IMR-90 (cell line): ENCODE measurements around the gene IL34. TPM values are rescaled to one million over a fixed set of nuclear protein-coding genes. Genes with fewer than 3 reads are reported as not detected.

ENCODE experiments used
- ATAC-seq: fragments of 200-7000 bp; cut with Tn5 transposase; 2 replicates; pipeline ENCODE4 v1.9.1; 2020; ENCODE audit warnings: low read depth, mild to moderate bottlenecking, moderate library complexity
- BruUV-seq: library from RNA; stranded (reverse); fragments of 400-500 nt; replicated peaks from 2 replicates; lab custom pipeline; 2021; lab: Mats Ljungman, UMichigan
- CTCF ChIA-PET: fragments of 300-600 bp; formaldehyde crosslinking; extraction: SDS; loops from one replicate; lab custom pipeline; 2021; ENCODE audit warnings: antibody characterized with exemption; lab: Yijun Ruan, JAX
- POLR2A ChIA-PET: fragments of 300-600 bp; sonication (Branson Sonifier 250); formaldehyde crosslinking; loops from one replicate; lab custom pipeline; 2022; ENCODE audit warnings: antibody characterized with exemption; ENCODE audit not compliant: unreplicated experiment; lab: Charles Lee
- DNase-seq: peaks from one replicate; pipeline ENCODE4 v3.0.0; 2013
- H2AFZ ChIP-seq: replicated peaks from 2 replicates; pipeline ENCODE3; 2013; ENCODE audit warnings: low read length, mild to moderate bottlenecking; ENCODE audit not compliant: poor library complexity
- H2AK5ac ChIP-seq: 2 replicates; pipeline ENCODE4 v1.6.1; 2013; ENCODE audit warnings: low read depth, low read length, inconsistent platforms
- H2AK9ac ChIP-seq: replicated peaks from 2 replicates; pipeline ENCODE3; 2013; ENCODE audit warnings: mild to moderate bottlenecking, low read depth, low read length, moderate library complexity; ENCODE audit not compliant: poor library complexity
- H2BK120ac ChIP-seq: 2 replicates; pipeline ENCODE4 v1.6.1; 2013; ENCODE audit warnings: low read depth, low read length, inconsistent platforms
- H2BK15ac ChIP-seq: 3 replicates; pipeline ENCODE4 v1.6.1; 2013; ENCODE audit warnings: low read depth, low read length, inconsistent platforms
- H2BK20ac ChIP-seq: 2 replicates; pipeline ENCODE4 v1.6.1; 2013; ENCODE audit warnings: low read depth, mild to moderate bottlenecking, inconsistent platforms, low read length, moderate library complexity
- H2BK5ac ChIP-seq: 2 replicates; pipeline ENCODE4 v1.6.1; 2013; ENCODE audit warnings: mild to moderate bottlenecking, low read depth, low read length, inconsistent platforms; ENCODE audit not compliant: poor library complexity, severe bottlenecking
- H3K14ac ChIP-seq: replicated peaks from 2 replicates; pipeline ENCODE4 v1.6.1; 2013; ENCODE audit warnings: low read depth, low read length, inconsistent platforms
- H3K18ac ChIP-seq: 2 replicates; pipeline ENCODE4 v1.6.1; 2013; ENCODE audit warnings: low read depth, low read length, control low read depth
- H3K23ac ChIP-seq: 2 replicates; pipeline ENCODE4 v1.6.1; 2013; ENCODE audit warnings: low read depth, low read length, inconsistent platforms
- H3K27ac ChIP-seq: 2 replicates; pipeline ENCODE4 v1.5.1; 2013; ENCODE audit warnings: mild to moderate bottlenecking, control low read depth, low read length; ENCODE audit not compliant: insufficient read depth
- H3K27me3 ChIP-seq: 2 replicates; pipeline ENCODE4 v1.6.1; 2013; ENCODE audit warnings: low read length; ENCODE audit not compliant: control insufficient read depth, insufficient read depth
- H3K36me3 ChIP-seq: 2 replicates; pipeline ENCODE4 v1.6.1; 2013; ENCODE audit warnings: low read length, mixed read lengths; ENCODE audit not compliant: control insufficient read depth, insufficient read depth
- H3K4ac ChIP-seq: 2 replicates; pipeline ENCODE4 v1.6.1; 2013; ENCODE audit warnings: low read depth, low read length, inconsistent platforms
- H3K4me1 ChIP-seq: 2 replicates; pipeline ENCODE4 v1.6.1; 2013; ENCODE audit warnings: low read length, mixed read lengths; ENCODE audit not compliant: control insufficient read depth, insufficient read depth
- H3K4me2 ChIP-seq: 2 replicates; pipeline ENCODE4 v1.6.1; 2013; ENCODE audit warnings: low read depth, mild to moderate bottlenecking, control low read depth, low read length, moderate library complexity
- H3K4me3 ChIP-seq: 2 replicates; pipeline ENCODE4 v1.5.1; 2013; ENCODE audit warnings: low read depth, mild to moderate bottlenecking, control low read depth, low read length, moderate library complexity; ENCODE audit not compliant: insufficient read depth
- H3K56ac ChIP-seq: 2 replicates; pipeline ENCODE4 v1.6.1; 2013; ENCODE audit warnings: low read length, inconsistent platforms; ENCODE audit not compliant: insufficient read depth; ENCODE audit errors: extremely low read depth
- H3K79me1 ChIP-seq, 2 experiments: 2 replicates each; pipeline ENCODE4 v1.6.1; 2013; ENCODE audit warnings: low read length in 2 of 2, inconsistent platforms in 1 of 2, low read depth in 1 of 2
- H3K9ac ChIP-seq: 2 replicates; pipeline ENCODE4 v1.6.1; 2013; ENCODE audit warnings: low read depth, low read length, control low read depth
- H3K9me1 ChIP-seq: 2 replicates; pipeline ENCODE4 v1.6.1; 2013; ENCODE audit warnings: low read length, inconsistent platforms; ENCODE audit not compliant: insufficient read depth
- H3K9me3 ChIP-seq: 2 replicates; pipeline ENCODE4 v1.6.1; 2013; ENCODE audit warnings: low read length; ENCODE audit not compliant: control insufficient read depth, insufficient read depth
- H4K20me1 ChIP-seq: 2 replicates; pipeline ENCODE4 v1.6.1; 2013; ENCODE audit warnings: low read length, inconsistent platforms; ENCODE audit not compliant: insufficient read depth
- H4K5ac ChIP-seq: 2 replicates; pipeline ENCODE4 v1.6.1; 2013; ENCODE audit warnings: mild to moderate bottlenecking, low read depth, low read length, control low read depth
- H4K8ac ChIP-seq, 2 experiments: 2 replicates each; pipeline ENCODE4 v1.6.1; 2013; ENCODE audit warnings: low read depth in 2 of 2, low read length in 2 of 2, control low read depth in 1 of 2, inconsistent platforms in 1 of 2
- H4K91ac ChIP-seq: 2 replicates; pipeline ENCODE4 v1.6.1; 2013; ENCODE audit warnings: low read depth, low read length, inconsistent platforms; ENCODE audit not compliant: insufficient read depth
- CEBPB ChIP-seq: IDR thresholded peaks from 2 replicates; pipeline ENCODE4 v1.6.1; 2012; ENCODE audit warnings: low read depth, low read length, improper control_type of control experiment
- CHD1 ChIP-seq: IDR thresholded peaks from 2 replicates; pipeline ENCODE4 v1.6.1; 2012; ENCODE audit warnings: low read depth, low read length, improper control_type of control experiment
- CTCF ChIP-seq: conservative IDR thresholded peaks from 2 replicates; pipeline ENCODE4 v1.5.1; 2012; ENCODE audit warnings: mild to moderate bottlenecking, low read depth, low read length, improper control_type of control experiment
- ELK1 ChIP-seq: fragments of 150-350 bp; IDR thresholded peaks from 2 replicates; pipeline ENCODE4 v1.6.1; 2016; ENCODE audit warnings: low read depth, mild to moderate bottlenecking, low read length, moderate library complexity, borderline replicate concordance
- FOS ChIP-seq: fragments of 150-350 bp; IDR thresholded peaks from 2 replicates; pipeline ENCODE4 v1.6.1; 2016; ENCODE audit warnings: low read depth, low read length
- MAFK ChIP-seq: IDR thresholded peaks from 2 replicates; pipeline ENCODE4 v1.6.1; 2012; ENCODE audit warnings: low read depth, low read length, improper control_type of control experiment
- MAZ ChIP-seq: IDR thresholded peaks from 2 replicates; pipeline ENCODE4 v1.6.1; 2012; ENCODE audit warnings: low read depth, mild to moderate bottlenecking, low read length, improper control_type of control experiment, moderate library complexity, borderline replicate concordance
- POLR2A ChIP-seq: IDR thresholded peaks from 2 replicates; pipeline ENCODE4 v1.6.1; 2012; ENCODE audit warnings: mild to moderate bottlenecking, low read depth, low read length
- RAD21 ChIP-seq: IDR thresholded peaks from 2 replicates; pipeline ENCODE4 v1.6.1; 2012; ENCODE audit warnings: low read length, improper control_type of control experiment
- RCOR1 ChIP-seq: IDR thresholded peaks from 2 replicates; pipeline ENCODE4 v1.6.1; 2012; ENCODE audit warnings: mild to moderate bottlenecking, low read length, improper control_type of control experiment; ENCODE audit not compliant: insufficient replicate concordance
- RFX5 ChIP-seq: IDR thresholded peaks from 2 replicates; pipeline ENCODE4 v1.8.0; 2012; ENCODE audit warnings: low read depth, mild to moderate bottlenecking, low read length, moderate library complexity
- SMC3 ChIP-seq: fragments of 150-350 bp; IDR thresholded peaks from 2 replicates; pipeline ENCODE4 v1.6.1; 2016; ENCODE audit warnings: low read depth, mild to moderate bottlenecking, antibody characterized with exemption, low read length, moderate library complexity
- USF2 ChIP-seq: fragments of 150-350 bp; IDR thresholded peaks from 2 replicates; pipeline ENCODE4 v1.6.1; 2017; ENCODE audit warnings: mild to moderate bottlenecking, antibody characterized with exemption, low read length, low read depth
- WGBS, 2 experiments: methylation state at CpG; one replicate each; pipeline versions ENCODE4 v1.1.5 to v1.1.7; 2013; ENCODE audit warnings: missing lambda C conversion rate in 2 of 2; ENCODE audit not compliant: insufficient read length in 1 of 2; ENCODE audit errors: extremely low coverage in 2 of 2; 5-methylcytosine and 5-hydroxymethylcytosine counted together
- dilution Hi-C: fragments of 300-500 bp; cut with HindIII; formaldehyde crosslinking; loops from one replicate; pipeline ENCODE4 v1.14.3; 2018; ENCODE audit warnings: low sequenced_read_pairs; ENCODE audit not compliant: unreplicated experiment
- in situ Hi-C: fragments of 300-500 bp; cut with MboI; formaldehyde crosslinking; loops from 3 replicates; pipeline ENCODE4 v1.14.3; 2019; ENCODE audit warnings: low sequenced_read_pairs, inconsistent platforms, mixed read lengths
- intact Hi-C: fragments of 100-400 bp; cut with micrococcal nuclease; formaldehyde crosslinking; loops from 2 replicates; pipeline ENCODE4 v1.10.0; 2022
- polyA plus RNA-seq, 3 experiments: library from polyadenylated mRNA; depleted of rRNA; stranded (reverse); fragments of >200 nt; gene quantifications; 2 replicates each; pipeline ENCODE4 v1.2.3, GENCODE V29; 2012; ENCODE audit warnings: low replicate concordance in 1 of 3
- total RNA-seq: library from RNA; depleted of rRNA; stranded (reverse); fragments of >200 nt; gene quantifications from 2 replicates; pipeline ENCODE4 v1.2.3, GENCODE V29; 2012

The IL34 gene
- total and polyA plus RNA-seq, 2 of the 4 experiments (the other 2 are of a cell fraction): 1.3 to 2.5 TPM

GRCh38 chr16:70696355-70696754 is 50.0 kb downstream of the IL34 start:
- Histone ChIP-seq H4K5ac (no peak overlapping the region), H2BK5ac (peak overlapping the region; percentile 20), H3K27me3 (no peaks in the 10 kb centered on the region), H3K27ac (no peak overlapping the region), H4K20me1 (no peaks in the 10 kb centered on the region), H3K56ac (no peak overlapping the region), H2AK5ac (peak overlapping the region; percentile 57; the same call in 1 of the 2 replicates), H3K4me3 (no peak overlapping the region), H2BK15ac (no peak overlapping the region; the same call in 2 of the 3 replicates), H2BK20ac (no peak overlapping the region), H3K14ac (no peak overlapping the region), H3K79me1 (peaks cover 3 to 43% of the 10 kb centered on the region in 2 experiments; a peak in 3 of 4 replicates), H2BK120ac (peak overlapping the region; percentile 32), H3K9me1 (peaks cover 41% of the 10 kb centered on the region), H3K9ac (no peak overlapping the region), H4K91ac (no peak overlapping the region; the same call in 1 of the 2 replicates), H3K23ac (no peak overlapping the region), H3K36me3 (no peaks in the 10 kb centered on the region; the same call in 1 of the 2 replicates), H4K8ac (no peak overlapping the region), H3K9me3 (no peaks in the 10 kb centered on the region), H2AFZ (no peak overlapping the region), H3K4me1 (peaks cover 45% of the 10 kb centered on the region), H3K18ac (no peak overlapping the region), H3K4ac (peak overlapping the region; percentile 25; the same call in 1 of the 2 replicates), H3K4me2 (no peak overlapping the region), H2AK9ac (no peak overlapping the region)
- ATAC-seq: no peak
- WGBS, 2 experiments: no CpG with 5 or more reads among the region's 8 CpGs
- no TSS peak for BruUV-seq
- DNase-seq: no peak
- CTCF ChIA-PET: no interaction called here
- dilution Hi-C loops (no loop called here), intact Hi-C loops (no loop called here), in situ Hi-C loops (loop anchor here (25.0 kb wide), 1 partner anchor 666 kb away; the partner anchor contains the start of gene CALB2)
- TF ChIP-seq SMC3: no peak
- TF ChIP-seq CHD1: no peak
- no peak for TF ChIP-seq RAD21
- no peak for TF ChIP-seq POLR2A
- TF ChIP-seq RCOR1: no peak
- no peak for TF ChIP-seq ELK1
- no peak for TF ChIP-seq FOS
- TF ChIP-seq MAFK: no peak
- TF ChIP-seq USF2: no peak
- no peak for TF ChIP-seq RFX5
- TF ChIP-seq CTCF: no peak
- no peak for TF ChIP-seq MAZ
- no peak for TF ChIP-seq CEBPB
- POLR2A ChIA-PET: no interaction called here
